Kidney (tissue), 14 donors: ENCODE results near the gene SUSD4. TPM values are rescaled to one million over a fixed set of nuclear protein-coding genes. Genes with fewer than 3 reads are reported as not detected.
A peak's percentile ranks its signal among the peaks of the same experiment; 100 is the strongest.

Source experiments
- DNase-seq, 5 donors: peaks; one replicate each; pipeline ENCODE4 v3.0.0-alpha.2; 2013 to 2020
- FAIRE-seq: peaks from 2 replicates; lab custom pipeline; 2012; peaks lifted over from hg19 to GRCh38; lab: Jason Lieb, UNC
- H3K27ac ChIP-seq, 2 donors: one replicate each; pipeline ENCODE4 v1.7.0; 2013; ENCODE audit warnings: low read depth in 2 of 2, low read length in 2 of 2, inconsistent platforms in 1 of 2
- H3K27me3 ChIP-seq: one replicate; pipeline ENCODE4 v1.7.1; 2013; ENCODE audit warnings: low read length, inconsistent platforms; ENCODE audit not compliant: control insufficient read depth, insufficient read depth
- H3K36me3 ChIP-seq, 3 donors: one replicate each; pipeline versions ENCODE4 v1.7.0 to v1.7.1; 2013; ENCODE audit warnings: low read length in 3 of 3, control low read depth in 1 of 3, inconsistent platforms in 1 of 3; ENCODE audit not compliant: insufficient read depth in 3 of 3, control insufficient read depth in 2 of 3
- H3K4me1 ChIP-seq, 3 donors: one replicate each; pipeline versions ENCODE4 v1.7.0 to v1.7.1; 2013; ENCODE audit warnings: low read length in 3 of 3, inconsistent platforms in 1 of 3, low read depth in 1 of 3; ENCODE audit not compliant: control insufficient read depth in 2 of 3, insufficient read depth in 2 of 3
- H3K4me3 ChIP-seq, 3 donors: one replicate each; pipeline versions ENCODE4 v1.7.0 to v1.8.1; 2013; ENCODE audit warnings: low read length in 3 of 3, control low read depth in 1 of 3, inconsistent platforms in 1 of 3
- H3K9ac ChIP-seq, 3 donors: one replicate each; pipeline versions ENCODE4 v1.7.0 to v1.7.1; 2013; ENCODE audit warnings: low read length in 3 of 3, control low read depth in 1 of 3, inconsistent platforms in 1 of 3
- H3K9me3 ChIP-seq, 3 donors: one replicate each; pipeline versions ENCODE4 v1.7.0 to v1.7.1; 2013; ENCODE audit warnings: low read length in 3 of 3, control low read depth in 1 of 3, inconsistent platforms in 1 of 3; ENCODE audit not compliant: control insufficient read depth in 2 of 3, insufficient read depth in 1 of 3
- CTCF ChIP-seq: IDR thresholded peaks from 3 replicates; pipeline ENCODE4 v1.5.1; 2012; ENCODE audit warnings: mild to moderate bottlenecking, moderate library complexity, borderline replicate concordance; ENCODE audit not compliant: insufficient read depth; ENCODE audit errors: extremely low read depth
- intact Hi-C: fragments of 100-400 bp; cut with DNase I; formaldehyde crosslinking; loops from one replicate; pipeline ENCODE4 v1.11.1; 2022
- polyA plus RNA-seq: library from polyadenylated mRNA; stranded (reverse); fragments of 350-450 nt; fragmentation: Illumina TruSeq; extraction: RNeasy Lipid Tissue Mini Kit (QIAGEN cat#74804); gene quantifications from one replicate; pipeline ENCODE4 v1.2.3, GENCODE V29; 2014; ENCODE audit warnings: low read depth, low replicate concordance; ENCODE audit not compliant: insufficient read depth
- total RNA-seq: library from RNA; stranded (reverse); fragmentation: NEBNext Ultra II Directional; extraction: Animal tissue kit (Norgen Biotek cat#: 25700); gene quantifications from one replicate; pipeline ENCODE4 v1.2.1, GENCODE V29; 2021
- donor health status: control.
- donor health status: control.
- donor health status: control.
- donor health status: control.
- donor health status: control.
- donor health status: DM: yes; HTN: yes; CAD: no.
- donor health status: Normal renal cell carcinoma (clear cell type).

Gene SUSD4
- total and polyA plus RNA-seq, 2 donors from 2014 or later = 14.0 to 23.7 TPM

GRCh38 chr1:223231011-223231572 lies 132.9 kb downstream of the SUSD4 start:
- FAIRE-seq = no peak

GRCh38 chr1:223230161-223230881 lies 133.7 kb downstream of the SUSD4 start:
- H3K27ac ChIP-seq = no peak overlapping the region
- intact Hi-C loops = no loop called here
- H3K9ac ChIP-seq = no peak overlapping the region
- H3K4me3 ChIP-seq = no peak overlapping the region
- TF ChIP-seq CTCF = no peak
- H3K27me3 ChIP-seq = no peaks in the 10 kb centered on the region
- H3K4me1 ChIP-seq = no peaks in the 10 kb centered on the region
- no peaks in the 10 kb centered on the region for H3K36me3 ChIP-seq
- H3K9me3 ChIP-seq = no peaks in the 10 kb centered on the region
- DNase-seq = no peak
- no peak for FAIRE-seq

More at GRCh38 chr1:223231011-223231572, 132.9 kb downstream of the SUSD4 start:
- DNase-seq = peak in 1 of 5 donors; percentile 43
- H3K9ac ChIP-seq = no peak overlapping the region
- intact Hi-C loops = no loop called here
- H3K36me3 ChIP-seq = no peaks in the 10 kb centered on the region
- no peak overlapping the region for H3K27ac ChIP-seq
- no peak for TF ChIP-seq CTCF
- H3K27me3 ChIP-seq = no peaks in the 10 kb centered on the region
- H3K4me3 ChIP-seq = no peak overlapping the region
- no peaks in the 10 kb centered on the region for H3K9me3 ChIP-seq
- no peaks in the 10 kb centered on the region for H3K4me1 ChIP-seq

- Histone ChIP-seq H3K4me1 (no peaks in the 10 kb centered on the region), H3K9ac (no peak overlapping the region), H3K9me3 (no peaks in the 10 kb centered on the region), H3K4me3 (no peak overlapping the region), H3K27me3 (no peaks in the 10 kb centered on the region), H3K27ac (no peak overlapping the region), H3K36me3 (no peaks in the 10 kb centered on the region)
- intact Hi-C loops = no loop called here
- FAIRE-seq (no peak), DNase-seq (no peak)
- TF ChIP-seq CTCF = no peak
These were observed 134.2 kb downstream of the SUSD4 start for GRCh38 chr1:223229756-223230155.
